OCI-LY7 (cell line): Measurements from ENCODE around the gene SORCS1.

Experiments
- EZH2phosphoT487 ChIP-seq: fragments of 200-600 bp; sonication (generic); IDR thresholded peaks from 2 replicates; pipeline ENCODE4 v1.6.1; 2018; ENCODE audit warnings: low read depth, borderline replicate concordance, mild to moderate bottlenecking, mixed run types, antibody characterized with exemption, low read length, moderate library complexity, mixed read lengths
- TF ChIP-seq, protein P1 (sequence below): fragments of 200-600 bp; sonication (generic); conservative IDR thresholded peaks from 2 replicates; pipeline ENCODE4 v1.5.1; 2014; ENCODE audit warnings: mild to moderate bottlenecking, antibody characterized with exemption, low read length, moderate library complexity, mixed read lengths

DNA sequence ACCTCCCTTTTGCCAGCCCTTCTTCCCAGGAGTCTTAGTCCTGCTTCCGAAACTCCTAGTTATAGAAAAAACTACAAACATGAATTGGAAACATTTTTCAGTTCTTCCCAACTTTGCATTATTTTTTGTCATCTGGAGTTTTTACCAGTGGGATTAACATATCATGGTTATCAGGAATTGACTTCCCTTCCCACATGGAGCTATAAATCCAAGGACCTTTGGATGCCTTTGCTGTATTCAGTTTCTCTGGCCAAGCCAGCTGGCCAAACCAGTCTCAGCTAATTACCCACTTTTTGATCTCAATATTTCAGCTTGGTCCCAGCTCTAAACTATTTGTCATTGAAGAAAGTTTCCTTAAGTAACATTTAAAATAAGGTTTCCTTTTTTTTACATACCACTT lies 570.6 kb downstream of the SORCS1 start:
- TF ChIP-seq, protein P1, sequence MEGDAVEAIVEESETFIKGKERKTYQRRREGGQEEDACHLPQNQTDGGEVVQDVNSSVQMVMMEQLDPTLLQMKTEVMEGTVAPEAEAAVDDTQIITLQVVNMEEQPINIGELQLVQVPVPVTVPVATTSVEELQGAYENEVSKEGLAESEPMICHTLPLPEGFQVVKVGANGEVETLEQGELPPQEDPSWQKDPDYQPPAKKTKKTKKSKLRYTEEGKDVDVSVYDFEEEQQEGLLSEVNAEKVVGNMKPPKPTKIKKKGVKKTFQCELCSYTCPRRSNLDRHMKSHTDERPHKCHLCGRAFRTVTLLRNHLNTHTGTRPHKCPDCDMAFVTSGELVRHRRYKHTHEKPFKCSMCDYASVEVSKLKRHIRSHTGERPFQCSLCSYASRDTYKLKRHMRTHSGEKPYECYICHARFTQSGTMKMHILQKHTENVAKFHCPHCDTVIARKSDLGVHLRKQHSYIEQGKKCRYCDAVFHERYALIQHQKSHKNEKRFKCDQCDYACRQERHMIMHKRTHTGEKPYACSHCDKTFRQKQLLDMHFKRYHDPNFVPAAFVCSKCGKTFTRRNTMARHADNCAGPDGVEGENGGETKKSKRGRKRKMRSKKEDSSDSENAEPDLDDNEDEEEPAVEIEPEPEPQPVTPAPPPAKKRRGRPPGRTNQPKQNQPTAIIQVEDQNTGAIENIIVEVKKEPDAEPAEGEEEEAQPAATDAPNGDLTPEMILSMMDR, result no peak
- TF ChIP-seq EZH2phosphoT487, result no peak
